ENCODE results near the gene BPHL. TPM values are rescaled to one million over a fixed set of nuclear protein-coding genes. Genes with fewer than 3 reads are reported as not detected.

BPHL gene
- total RNA-seq, 1 donor from 2014 or later = 35.4 TPM

DNA sequence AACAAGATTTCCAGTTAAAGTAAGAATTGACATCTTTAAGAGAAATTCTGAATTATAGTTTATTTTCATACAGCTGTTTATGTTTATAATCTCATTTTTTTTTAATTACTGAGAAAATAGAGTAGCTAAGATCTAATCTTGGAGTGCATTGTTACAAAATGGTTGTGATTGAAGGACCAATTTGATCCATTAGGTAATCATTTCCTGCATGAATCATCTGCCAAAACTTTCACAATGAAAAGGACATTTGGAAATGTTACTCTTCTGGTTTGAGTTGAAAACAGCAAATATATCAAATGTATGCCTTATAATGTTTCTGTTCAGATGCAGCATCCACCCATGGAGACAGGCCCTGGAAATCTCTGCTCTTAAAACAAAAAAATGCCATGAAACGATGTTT lies 19.8 kb downstream of the BPHL start:
- peaks cover 12% of the 10 kb centered on the region for H3K4me1 Mint-ChIP-seq (ENCODE audit: unreplicated experiment)
- no peak for DNase-seq (ENCODE audit: low spot score)
- H3K9me3 Mint-ChIP-seq (ENCODE audit: unreplicated experiment) = no peaks in the 10 kb centered on the region
- H3K27me3 Mint-ChIP-seq (ENCODE audit: unreplicated experiment) = no peaks in the 10 kb centered on the region
- no peak overlapping the region for H3K27ac Mint-ChIP-seq (ENCODE audit: unreplicated experiment)
- H3K36me3 Mint-ChIP-seq (ENCODE audit: low read depth, unreplicated experiment) = peaks cover 49% of the 10 kb centered on the region
- no peak overlapping the region for H3K4me3 Mint-ChIP-seq (ENCODE audit: unreplicated experiment)
- TF ChIP-seq, protein P1, sequence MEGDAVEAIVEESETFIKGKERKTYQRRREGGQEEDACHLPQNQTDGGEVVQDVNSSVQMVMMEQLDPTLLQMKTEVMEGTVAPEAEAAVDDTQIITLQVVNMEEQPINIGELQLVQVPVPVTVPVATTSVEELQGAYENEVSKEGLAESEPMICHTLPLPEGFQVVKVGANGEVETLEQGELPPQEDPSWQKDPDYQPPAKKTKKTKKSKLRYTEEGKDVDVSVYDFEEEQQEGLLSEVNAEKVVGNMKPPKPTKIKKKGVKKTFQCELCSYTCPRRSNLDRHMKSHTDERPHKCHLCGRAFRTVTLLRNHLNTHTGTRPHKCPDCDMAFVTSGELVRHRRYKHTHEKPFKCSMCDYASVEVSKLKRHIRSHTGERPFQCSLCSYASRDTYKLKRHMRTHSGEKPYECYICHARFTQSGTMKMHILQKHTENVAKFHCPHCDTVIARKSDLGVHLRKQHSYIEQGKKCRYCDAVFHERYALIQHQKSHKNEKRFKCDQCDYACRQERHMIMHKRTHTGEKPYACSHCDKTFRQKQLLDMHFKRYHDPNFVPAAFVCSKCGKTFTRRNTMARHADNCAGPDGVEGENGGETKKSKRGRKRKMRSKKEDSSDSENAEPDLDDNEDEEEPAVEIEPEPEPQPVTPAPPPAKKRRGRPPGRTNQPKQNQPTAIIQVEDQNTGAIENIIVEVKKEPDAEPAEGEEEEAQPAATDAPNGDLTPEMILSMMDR (IDR thresholded peaks at IDR 0.05; ENCODE audit: unreplicated experiment) = no peak

DNA sequence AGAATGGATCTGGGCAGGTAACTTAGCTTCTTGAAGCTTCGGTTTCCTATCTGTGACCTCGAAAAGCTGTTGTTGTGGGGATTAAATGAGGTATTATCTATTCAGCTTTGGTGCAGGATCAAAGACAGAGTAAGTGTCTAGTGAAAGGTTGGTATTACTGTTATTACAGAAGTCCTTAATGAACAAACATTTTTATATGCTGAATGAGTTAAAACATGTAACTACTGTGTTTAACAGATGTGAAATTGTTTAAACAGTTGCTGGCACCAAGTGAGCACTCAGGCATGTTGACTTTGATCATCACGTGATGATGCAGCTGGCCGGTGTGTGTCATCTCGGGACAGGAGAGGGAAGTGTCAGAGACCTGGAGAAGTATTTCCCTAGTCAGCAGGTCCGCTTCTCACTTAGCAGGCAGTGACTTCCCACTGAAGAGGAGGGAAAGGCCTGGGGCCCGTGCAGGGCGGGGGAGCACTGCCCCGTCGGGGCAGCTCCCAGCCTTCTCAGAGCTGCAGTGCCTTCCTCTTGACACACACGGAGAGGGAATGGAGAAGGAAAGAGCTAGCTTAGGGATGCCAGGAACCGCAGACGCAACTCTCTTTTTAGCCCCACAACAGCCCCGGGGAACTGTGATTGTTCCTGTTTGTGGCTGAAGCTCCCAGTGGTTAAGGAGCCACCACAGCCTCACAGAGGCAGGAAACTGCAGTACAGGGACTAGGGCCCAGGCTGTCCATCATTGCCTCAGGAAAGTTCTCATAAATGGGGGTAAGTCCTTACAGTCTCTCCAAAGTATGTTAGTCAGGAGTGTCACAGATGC lies 20.8 kb downstream of the BPHL start:
- TF ChIP-seq, protein P1 (IDR thresholded peaks at IDR 0.05; ENCODE audit: unreplicated experiment) = no peak
- peak; percentile 25 for DNase-seq (ENCODE audit: low spot score)
- Mint-ChIP-seq H3K27me3 (ENCODE audit: unreplicated experiment) (no peaks in the 10 kb centered on the region), H3K27ac (ENCODE audit: unreplicated experiment) (peak overlapping the region; percentile 11), H3K4me3 (ENCODE audit: unreplicated experiment) (no peak overlapping the region), H3K9me3 (ENCODE audit: unreplicated experiment) (no peaks in the 10 kb centered on the region), H3K4me1 (ENCODE audit: unreplicated experiment) (peaks cover 12% of the 10 kb centered on the region), H3K36me3 (ENCODE audit: low read depth, unreplicated experiment) (peaks cover 47% of the 10 kb centered on the region)

DNA sequence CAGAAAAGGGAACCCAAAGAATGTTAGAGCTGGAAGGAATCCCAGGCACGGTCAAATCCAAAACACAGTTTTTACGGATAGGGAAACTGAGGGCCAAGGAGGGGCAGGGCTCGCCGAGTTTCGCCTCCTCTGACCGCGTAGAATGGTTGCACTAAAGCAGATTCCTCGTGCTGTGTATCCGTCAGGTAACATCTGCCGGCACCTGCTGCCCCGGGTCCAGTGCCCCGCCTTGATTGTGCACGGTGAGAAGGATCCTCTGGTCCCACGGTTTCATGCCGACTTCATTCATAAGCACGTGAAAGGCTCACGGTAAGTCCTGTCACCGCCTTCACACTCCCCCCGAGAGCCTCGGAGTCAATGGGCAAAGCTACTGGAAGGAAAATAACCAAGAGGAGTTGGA lies 21.7 kb downstream of the BPHL start:
- Mint-ChIP-seq H3K36me3 (ENCODE audit: low read depth, unreplicated experiment) (peaks cover 50% of the 10 kb centered on the region), H3K27me3 (ENCODE audit: unreplicated experiment) (peaks cover 3% of the 10 kb centered on the region), H3K9me3 (ENCODE audit: unreplicated experiment) (no peaks in the 10 kb centered on the region), H3K4me3 (ENCODE audit: unreplicated experiment) (no peak overlapping the region), H3K4me1 (ENCODE audit: unreplicated experiment) (peaks cover 10% of the 10 kb centered on the region), H3K27ac (ENCODE audit: unreplicated experiment) (no peak overlapping the region)
- DNase-seq (ENCODE audit: low spot score) = no peak
- TF ChIP-seq, protein P1 (IDR thresholded peaks at IDR 0.05; ENCODE audit: unreplicated experiment) = no peak

DNA sequence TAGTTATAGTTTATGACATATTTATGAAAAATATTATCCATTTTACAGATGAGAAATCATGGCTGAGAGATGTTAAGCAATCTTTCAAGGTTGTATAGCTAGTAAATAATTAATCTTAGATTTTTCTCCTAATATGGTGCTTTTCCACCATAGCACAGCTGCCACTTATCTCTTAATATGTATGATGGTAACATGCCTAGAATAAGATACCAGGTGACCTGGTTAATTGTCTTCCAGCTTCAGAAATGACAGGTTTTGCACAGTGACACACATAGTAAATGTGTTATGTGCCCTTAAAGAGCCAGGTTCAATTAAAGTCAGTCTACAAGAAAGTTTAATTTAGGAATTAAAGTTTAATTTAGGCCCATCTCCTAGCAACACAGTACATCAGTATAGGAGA lies 24.0 kb downstream of the BPHL start:
- no peaks in the 10 kb centered on the region for H3K9me3 Mint-ChIP-seq (ENCODE audit: unreplicated experiment)
- TF ChIP-seq, protein P1 (IDR thresholded peaks at IDR 0.05; ENCODE audit: unreplicated experiment) = no peak
- peaks cover 50% of the 10 kb centered on the region for H3K36me3 Mint-ChIP-seq (ENCODE audit: low read depth, unreplicated experiment)
- H3K27ac Mint-ChIP-seq (ENCODE audit: unreplicated experiment) = no peak overlapping the region
- H3K4me1 Mint-ChIP-seq (ENCODE audit: unreplicated experiment) = peaks cover 7% of the 10 kb centered on the region
- H3K4me3 Mint-ChIP-seq (ENCODE audit: unreplicated experiment) = no peak overlapping the region
- DNase-seq (ENCODE audit: low spot score) = no peak
- H3K27me3 Mint-ChIP-seq (ENCODE audit: unreplicated experiment) = peaks cover 8% of the 10 kb centered on the region

DNA sequence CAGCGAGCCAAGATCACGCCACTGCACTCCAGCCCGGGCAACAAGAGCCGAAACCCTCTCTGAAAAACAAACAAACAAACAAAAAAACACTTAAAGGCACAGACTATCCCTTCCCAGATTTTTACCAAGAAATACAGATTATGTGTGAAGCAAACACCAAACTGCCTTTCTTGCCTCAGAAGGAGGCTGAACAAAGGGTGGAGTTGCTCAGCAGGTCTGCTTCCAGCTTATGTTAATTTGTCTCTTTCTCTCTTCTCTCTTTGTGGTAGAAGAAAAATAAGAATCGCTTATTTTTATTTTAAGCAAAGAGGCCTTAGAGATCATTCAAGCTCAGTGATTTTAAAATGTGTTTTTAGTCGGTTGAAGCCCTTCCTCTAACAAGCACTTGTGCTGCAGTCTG lies 24.6 kb downstream of the BPHL start:
- no peak overlapping the region for H3K27ac Mint-ChIP-seq (ENCODE audit: unreplicated experiment)
- peaks cover 48% of the 10 kb centered on the region for H3K36me3 Mint-ChIP-seq (ENCODE audit: low read depth, unreplicated experiment)
- no peak overlapping the region for H3K4me3 Mint-ChIP-seq (ENCODE audit: unreplicated experiment)
- no peak for DNase-seq (ENCODE audit: low spot score)
- TF ChIP-seq, protein P1 (IDR thresholded peaks at IDR 0.05; ENCODE audit: unreplicated experiment) = no peak
- no peaks in the 10 kb centered on the region for H3K9me3 Mint-ChIP-seq (ENCODE audit: unreplicated experiment)
- peaks cover 8% of the 10 kb centered on the region for H3K27me3 Mint-ChIP-seq (ENCODE audit: unreplicated experiment)
- peaks cover 7% of the 10 kb centered on the region for H3K4me1 Mint-ChIP-seq (ENCODE audit: unreplicated experiment)
